Measurements from ENCODE around the gene ACTN3. TPM values are rescaled to one million over a fixed set of nuclear protein-coding genes. Genes with fewer than 3 reads are reported as not detected.
"Not testable (repeated sequence)": the region's sequence is repeated elsewhere in the genome, so short reads cannot be mapped to it uniquely, and the experiment has no call there.

Gene ACTN3
- polyA plus RNA-seq, 1 donor = 0.22 TPM

DNA sequence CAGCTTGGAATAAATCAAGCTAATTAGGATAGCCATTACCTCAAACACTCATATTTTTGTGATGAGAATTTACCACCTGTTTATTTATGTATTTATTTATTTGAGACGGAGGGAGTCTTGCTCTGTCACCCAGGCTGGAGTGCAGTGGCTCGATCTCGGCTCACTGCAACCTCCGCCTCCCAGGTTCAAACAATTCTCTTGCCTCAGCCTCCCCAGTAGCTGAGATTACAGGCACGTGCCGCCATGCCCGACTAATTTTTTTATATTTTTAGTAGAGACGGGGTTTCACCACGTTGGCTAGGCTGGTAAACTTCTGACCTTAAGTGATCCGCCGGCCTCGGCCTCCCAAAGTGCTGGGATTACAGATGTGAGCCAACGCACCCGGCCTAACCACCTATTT, 1.8 kb upstream of the ACTN3 start:
- 50% methylated on average over 1 of the region's 14 CpGs for WGBS (ENCODE audit: insufficient coverage, low lambda C conversion rate)
- Histone ChIP-seq H3K4me1 (ENCODE audit: control insufficient read depth, insufficient read depth, low read length) (peaks cover 28% of the 10 kb centered on the region), H3K4me3 (ENCODE audit: low read length) (peak overlapping the region; percentile 66), H3K36me3 (ENCODE audit: control insufficient read depth, insufficient read depth, low read length) (peaks cover 15% of the 10 kb centered on the region)
- DNase-seq; H3K27ac ChIP-seq (ENCODE audit: low read length); H3K9me3 ChIP-seq (ENCODE audit: control insufficient read depth, low read depth, low read length); H3K27me3 ChIP-seq (ENCODE audit: control insufficient read depth, insufficient read depth, low read length): not testable (repeated sequence)

DNA sequence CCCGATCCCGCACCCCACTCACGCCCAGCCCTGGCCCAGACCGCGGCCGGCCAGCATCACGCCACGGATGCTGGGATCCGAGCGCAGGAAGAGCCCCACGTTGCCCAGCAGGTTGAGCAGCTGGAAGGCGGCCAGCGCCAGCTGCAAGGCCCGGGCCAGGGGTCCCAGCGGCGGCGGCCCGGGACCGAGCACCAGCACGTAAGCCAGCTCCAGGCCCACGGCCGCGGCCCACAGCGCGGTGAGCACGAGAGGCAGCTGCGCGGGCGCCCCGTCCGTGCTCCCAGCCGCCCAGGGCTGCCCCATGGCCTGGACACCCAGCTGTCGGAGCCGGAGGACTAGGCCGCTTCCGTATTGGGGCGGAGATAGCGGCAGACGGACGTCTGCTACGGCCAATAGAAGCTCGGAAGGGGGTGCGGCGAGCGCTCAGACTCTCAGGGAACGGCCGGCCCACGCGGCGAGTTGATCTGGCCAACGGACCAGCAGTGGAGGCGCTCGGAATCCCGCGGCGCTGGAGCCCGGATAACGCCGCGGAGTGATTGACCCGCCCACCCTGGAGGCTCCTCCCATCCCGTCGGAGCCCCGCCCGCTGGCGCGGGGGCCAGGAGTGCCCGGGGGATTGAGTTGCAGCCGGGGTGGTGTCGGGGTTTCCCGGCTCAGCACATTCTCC, 869 bp upstream of the ACTN3 start, which contains the start of gene ZDHHC24:
Gene ZDHHC24 (minus strand): TSS at position 348 of the 667 bp plus-strand sequence. CDS start 45 bp downstream, at position 303.
- WGBS (ENCODE audit: insufficient coverage, low lambda C conversion rate) = no CpG with 5 or more reads among the region's 71 CpGs
- H3K4me1 ChIP-seq (ENCODE audit: control insufficient read depth, insufficient read depth, low read length) = peaks cover 28% of the 10 kb centered on the region
- peak; percentile 93 to 96 for DNase-seq
- H3K36me3 ChIP-seq (ENCODE audit: control insufficient read depth, insufficient read depth, low read length) = peaks cover 13% of the 10 kb centered on the region
- H3K9me3 ChIP-seq (ENCODE audit: control insufficient read depth, low read depth, low read length) = no peaks in the 10 kb centered on the region
- peaks cover 8% of the 10 kb centered on the region for H3K27me3 ChIP-seq (ENCODE audit: control insufficient read depth, insufficient read depth, low read length)
- H3K4me3 ChIP-seq (ENCODE audit: low read length) = peak within 1 kb of the TSS; percentile 66
- no peak within 1 kb of the TSS for H3K27ac ChIP-seq (ENCODE audit: low read length)

DNA sequence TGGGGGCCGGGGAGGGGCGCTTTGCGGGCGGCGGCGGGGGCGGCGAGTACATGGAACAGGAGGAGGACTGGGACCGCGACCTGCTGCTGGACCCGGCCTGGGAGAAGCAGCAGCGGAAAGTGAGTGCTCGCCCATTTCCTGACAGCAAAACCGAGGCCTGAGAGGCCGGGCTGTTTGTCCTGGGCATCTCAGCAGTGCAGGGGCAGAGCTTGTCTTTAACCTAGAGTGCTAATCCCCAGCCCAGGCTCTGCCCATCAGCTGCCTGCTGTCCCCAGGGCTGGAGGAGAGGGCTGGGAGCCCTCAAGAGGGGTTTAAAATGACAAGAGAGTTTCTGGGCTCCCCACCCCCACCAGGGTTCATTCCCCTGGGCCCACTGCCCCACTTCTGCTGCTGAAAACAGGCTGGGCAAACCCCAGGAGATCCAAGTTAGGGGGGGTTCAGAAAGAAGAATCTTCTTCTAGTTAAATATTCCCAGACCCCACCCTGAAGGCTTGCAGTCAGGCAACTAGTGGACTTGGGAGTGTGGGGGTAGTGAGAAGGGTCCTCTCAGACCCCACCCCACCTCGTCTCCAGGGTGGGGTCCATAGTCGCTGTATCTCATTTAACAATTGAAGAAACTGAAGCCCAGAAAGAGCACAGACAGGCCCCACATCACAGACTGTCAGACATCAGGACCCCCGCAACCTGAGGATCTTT, 411 bp downstream of the ACTN3 start:
- no peak for DNase-seq
- Histone ChIP-seq H3K27me3 (ENCODE audit: control insufficient read depth, insufficient read depth, low read length) (peaks cover 8% of the 10 kb centered on the region), H3K36me3 (ENCODE audit: control insufficient read depth, insufficient read depth, low read length) (peaks cover 5% of the 10 kb centered on the region), H3K4me3 (ENCODE audit: low read length) (no peak overlapping the region), H3K4me1 (ENCODE audit: control insufficient read depth, insufficient read depth, low read length) (peaks cover 28% of the 10 kb centered on the region), H3K27ac (ENCODE audit: low read length) (no peak overlapping the region), H3K9me3 (ENCODE audit: control insufficient read depth, low read depth, low read length) (no peaks in the 10 kb centered on the region)
- no CpG with 5 or more reads among the region's 18 CpGs for WGBS (ENCODE audit: insufficient coverage, low lambda C conversion rate)

DNA sequence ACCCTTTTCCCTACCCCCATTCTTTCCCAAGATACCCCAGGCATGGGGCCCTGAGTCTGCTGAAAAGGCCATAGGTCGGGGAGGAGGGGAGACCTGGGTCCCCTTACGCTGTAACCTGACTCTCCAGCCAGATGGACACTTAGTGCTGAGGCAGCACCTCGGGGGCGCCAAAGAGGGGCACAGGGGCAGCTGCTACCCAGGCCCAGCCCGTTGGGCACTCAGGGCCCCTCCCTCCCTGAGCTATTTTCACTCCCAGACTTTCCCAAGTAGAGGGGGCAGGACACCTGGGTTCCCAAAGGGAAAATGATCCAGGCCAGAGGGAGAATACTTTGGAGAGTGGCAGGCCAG, 933 bp downstream of the ACTN3 start:
- no peak overlapping the region for H3K27ac ChIP-seq (ENCODE audit: low read length)
- H3K27me3 ChIP-seq (ENCODE audit: control insufficient read depth, insufficient read depth, low read length) = peaks cover 8% of the 10 kb centered on the region
- peaks cover under 1% of the 10 kb centered on the region for H3K36me3 ChIP-seq (ENCODE audit: control insufficient read depth, insufficient read depth, low read length)
- WGBS (ENCODE audit: insufficient coverage, low lambda C conversion rate) = no CpG with 5 or more reads among the region's 5 CpGs
- peaks cover 28% of the 10 kb centered on the region for H3K4me1 ChIP-seq (ENCODE audit: control insufficient read depth, insufficient read depth, low read length)
- no peak overlapping the region for H3K4me3 ChIP-seq (ENCODE audit: low read length)
- DNase-seq = peak in 1 of 2 donors; percentile 29
- no peaks in the 10 kb centered on the region for H3K9me3 ChIP-seq (ENCODE audit: control insufficient read depth, low read depth, low read length)

DNA sequence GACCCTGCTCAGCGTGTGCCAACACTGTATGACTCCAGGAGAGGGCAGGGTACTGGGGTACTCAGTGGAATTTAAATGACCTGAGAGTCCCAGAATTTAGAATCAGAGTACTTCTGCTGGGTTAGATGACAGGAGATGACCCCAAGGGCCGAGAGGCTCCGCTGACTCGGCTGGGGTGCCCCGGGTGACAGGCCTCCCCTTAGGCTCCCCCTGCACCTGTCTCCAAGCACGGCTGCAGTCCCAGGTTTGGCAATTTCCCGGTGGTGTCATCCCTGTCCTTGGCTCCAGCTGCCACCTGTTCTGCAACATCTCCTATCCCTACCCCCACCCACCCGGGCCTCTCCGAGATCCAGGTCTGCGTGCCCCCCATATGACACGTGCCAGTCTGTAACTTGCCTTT, 1.3 kb downstream of the ACTN3 start:
- Histone ChIP-seq H3K27me3 (ENCODE audit: control insufficient read depth, insufficient read depth, low read length) (peaks cover 8% of the 10 kb centered on the region), H3K4me1 (ENCODE audit: control insufficient read depth, insufficient read depth, low read length) (peaks cover 28% of the 10 kb centered on the region), H3K36me3 (ENCODE audit: control insufficient read depth, insufficient read depth, low read length) (no peaks in the 10 kb centered on the region), H3K27ac (ENCODE audit: low read length) (no peak overlapping the region), H3K4me3 (ENCODE audit: low read length) (no peak overlapping the region), H3K9me3 (ENCODE audit: control insufficient read depth, low read depth, low read length) (no peaks in the 10 kb centered on the region)
- no peak for DNase-seq
- no CpG with 5 or more reads among the region's 11 CpGs for WGBS (ENCODE audit: insufficient coverage, low lambda C conversion rate)

DNA sequence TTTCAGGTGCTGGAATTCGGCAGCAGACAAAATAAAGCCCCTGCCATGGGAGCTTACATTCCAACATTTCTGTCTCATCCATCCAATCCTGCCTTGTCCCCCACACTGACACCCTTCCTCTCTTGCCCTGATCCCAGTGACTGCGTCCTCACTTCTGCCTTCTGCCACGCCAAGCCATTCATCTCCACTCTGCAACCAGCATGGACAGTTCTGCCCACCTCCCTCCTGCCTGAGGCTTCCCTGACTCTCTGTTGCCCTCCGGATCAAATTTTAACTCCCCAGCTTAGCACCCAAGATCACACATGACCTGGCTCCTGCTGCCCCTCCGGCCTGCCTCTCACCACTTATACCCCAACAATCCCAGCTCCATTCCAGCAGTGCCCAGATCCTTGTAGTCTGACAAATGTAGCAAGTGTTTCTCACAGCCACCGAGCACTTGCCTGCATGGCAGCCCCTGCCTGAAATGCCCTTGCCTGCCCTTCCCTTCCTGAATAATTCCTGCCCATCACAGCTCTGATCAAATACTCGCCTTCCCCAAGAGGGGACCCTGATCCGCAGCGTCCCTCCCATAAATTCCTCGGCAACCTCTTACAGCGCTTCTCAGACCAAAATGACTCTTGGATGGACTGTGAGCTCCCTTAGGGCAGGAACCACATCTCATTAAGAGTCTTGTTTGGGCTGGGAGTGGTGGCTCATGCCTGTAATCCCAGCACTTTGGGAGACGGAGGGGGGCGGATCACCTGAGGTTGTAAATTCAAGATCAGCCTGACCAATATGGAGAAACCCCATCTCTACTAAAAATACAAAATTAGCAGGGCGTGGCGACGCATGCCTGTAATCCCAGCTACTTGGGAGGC, 2.3 kb downstream of the ACTN3 start:
- no peak for DNase-seq
- Histone ChIP-seq H3K27ac (ENCODE audit: low read length) (no peak overlapping the region), H3K4me1 (ENCODE audit: control insufficient read depth, insufficient read depth, low read length) (peaks cover 22% of the 10 kb centered on the region), H3K36me3 (ENCODE audit: control insufficient read depth, insufficient read depth, low read length) (no peaks in the 10 kb centered on the region), H3K9me3 (ENCODE audit: control insufficient read depth, low read depth, low read length) (no peaks in the 10 kb centered on the region), H3K27me3 (ENCODE audit: control insufficient read depth, insufficient read depth, low read length) (peaks cover 8% of the 10 kb centered on the region), H3K4me3 (ENCODE audit: low read length) (no peak overlapping the region)
- no CpG with 5 or more reads among the region's 16 CpGs for WGBS (ENCODE audit: insufficient coverage, low lambda C conversion rate)

DNA sequence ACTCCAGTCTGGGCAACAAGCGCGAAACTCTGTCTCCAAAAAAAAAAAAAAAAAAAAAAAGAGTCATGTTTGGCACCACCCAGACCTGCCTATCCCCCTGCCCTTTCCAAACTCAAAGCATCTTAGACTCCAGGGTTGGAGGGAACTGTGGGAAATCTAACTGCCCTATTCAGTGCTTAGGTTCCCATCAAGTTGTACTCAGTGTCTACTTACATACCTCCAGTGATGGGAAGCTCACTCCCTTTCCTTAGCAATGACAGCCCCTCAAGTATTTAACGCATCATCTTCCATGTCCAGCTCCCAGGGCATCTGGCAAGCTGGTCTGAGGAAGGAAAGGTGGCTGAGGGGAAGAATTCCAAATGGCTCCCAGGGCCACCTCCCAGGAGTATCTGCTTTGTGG, 3.0 kb downstream of the ACTN3 start:
- H3K27me3 ChIP-seq (ENCODE audit: control insufficient read depth, insufficient read depth, low read length) = peaks cover 8% of the 10 kb centered on the region
- H3K9me3 ChIP-seq (ENCODE audit: control insufficient read depth, low read depth, low read length) = no peaks in the 10 kb centered on the region
- no peaks in the 10 kb centered on the region for H3K36me3 ChIP-seq (ENCODE audit: control insufficient read depth, insufficient read depth, low read length)
- H3K4me1 ChIP-seq (ENCODE audit: control insufficient read depth, insufficient read depth, low read length) = peaks cover 19% of the 10 kb centered on the region
- no peak overlapping the region for H3K4me3 ChIP-seq (ENCODE audit: low read length)
- no peak for DNase-seq
- H3K27ac ChIP-seq (ENCODE audit: low read length) = no peak overlapping the region
- no CpG with 5 or more reads among the region's 3 CpGs for WGBS (ENCODE audit: insufficient coverage, low lambda C conversion rate)

DNA sequence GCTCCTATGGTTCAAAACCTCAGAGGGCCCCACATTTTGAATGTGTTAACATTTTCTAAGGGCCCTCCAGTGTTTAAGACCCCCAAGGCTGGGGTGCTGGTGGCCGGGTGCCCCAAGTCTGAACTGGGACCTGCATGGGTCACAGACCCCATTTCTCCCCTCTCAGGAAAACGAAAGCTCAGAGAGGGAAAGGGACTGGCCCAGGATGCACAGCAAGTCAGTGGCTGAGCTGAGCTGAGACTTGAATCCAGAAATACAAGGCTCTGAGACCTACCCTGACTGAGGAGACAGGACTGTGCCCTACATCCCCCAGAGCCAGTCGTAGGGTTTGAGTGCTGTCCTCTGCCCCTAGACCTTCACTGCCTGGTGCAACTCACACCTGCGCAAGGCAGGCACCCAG, 4.2 kb downstream of the ACTN3 start:
- no peaks in the 10 kb centered on the region for H3K9me3 ChIP-seq (ENCODE audit: control insufficient read depth, low read depth, low read length)
- H3K4me1 ChIP-seq (ENCODE audit: control insufficient read depth, insufficient read depth, low read length) = peaks cover 14% of the 10 kb centered on the region
- no CpG with 5 or more reads among the region's 4 CpGs for WGBS (ENCODE audit: insufficient coverage, low lambda C conversion rate)
- no peak overlapping the region for H3K27ac ChIP-seq (ENCODE audit: low read length)
- H3K36me3 ChIP-seq (ENCODE audit: control insufficient read depth, insufficient read depth, low read length) = no peaks in the 10 kb centered on the region
- peaks cover 8% of the 10 kb centered on the region for H3K27me3 ChIP-seq (ENCODE audit: control insufficient read depth, insufficient read depth, low read length)
- DNase-seq = no peak
- H3K4me3 ChIP-seq (ENCODE audit: low read length) = no peak overlapping the region

DNA sequence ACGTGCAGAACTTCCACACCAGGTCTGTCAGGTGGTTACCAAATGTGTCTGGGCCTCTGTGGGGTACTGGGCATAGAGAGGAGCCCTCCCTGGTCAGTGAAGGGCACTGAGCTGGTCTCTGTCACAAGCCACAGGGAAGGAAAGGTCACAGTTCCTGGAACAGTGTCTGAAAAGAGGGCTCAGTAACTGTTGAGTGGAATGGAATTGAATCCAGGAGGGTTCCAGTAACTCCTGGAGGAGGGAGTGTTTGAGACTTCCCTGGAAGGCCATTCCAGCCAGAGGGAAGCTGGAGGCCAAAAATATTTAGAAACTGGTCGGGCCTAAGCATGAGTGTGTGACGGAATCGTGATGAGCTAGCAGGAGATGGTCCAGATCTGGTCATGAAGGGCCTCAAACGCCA, 7.9 kb downstream of the ACTN3 start:
- WGBS (ENCODE audit: insufficient coverage, low lambda C conversion rate) = no CpG with 5 or more reads among the region's 5 CpGs
- peaks cover 2% of the 10 kb centered on the region for H3K9me3 ChIP-seq (ENCODE audit: control insufficient read depth, low read depth, low read length)

DNA sequence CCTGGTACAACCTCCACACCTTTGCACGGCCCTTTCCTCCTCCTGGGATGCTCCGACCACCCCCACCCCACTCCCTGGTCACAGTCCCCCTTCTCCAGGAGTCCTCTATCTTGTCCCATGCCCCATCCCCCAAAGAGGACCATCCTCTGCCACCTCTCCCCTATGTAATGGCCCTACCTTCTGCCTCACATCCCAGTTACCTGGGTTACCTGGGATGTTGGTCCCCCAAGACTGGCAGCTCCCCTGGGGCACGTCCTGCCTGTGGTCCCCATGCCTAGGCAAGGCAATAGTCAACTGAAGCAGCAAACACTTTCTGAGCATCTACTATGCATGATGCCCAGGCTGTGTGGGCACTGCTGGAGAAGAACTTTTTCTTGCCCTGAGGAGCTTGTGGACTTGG, 8.7 kb downstream of the ACTN3 start:
- H3K4me1 ChIP-seq (ENCODE audit: control insufficient read depth, insufficient read depth, low read length) = peaks cover 6% of the 10 kb centered on the region

More for the DNA sequence above, 7.9 kb downstream of the ACTN3 start:
- peaks cover 22% of the 10 kb centered on the region for H3K27me3 ChIP-seq (ENCODE audit: control insufficient read depth, insufficient read depth, low read length)
- H3K36me3 ChIP-seq (ENCODE audit: control insufficient read depth, insufficient read depth, low read length) = no peaks in the 10 kb centered on the region
- no peak overlapping the region for H3K4me3 ChIP-seq (ENCODE audit: low read length)
- H3K27ac ChIP-seq (ENCODE audit: low read length) = no peak overlapping the region
- peaks cover 6% of the 10 kb centered on the region for H3K4me1 ChIP-seq (ENCODE audit: control insufficient read depth, insufficient read depth, low read length)
- DNase-seq = no peak

More for the DNA sequence above, 8.7 kb downstream of the ACTN3 start:
- H3K4me3 ChIP-seq (ENCODE audit: low read length) = no peak overlapping the region
- no CpG with 5 or more reads among the region's 3 CpGs for WGBS (ENCODE audit: insufficient coverage, low lambda C conversion rate)
- H3K27me3 ChIP-seq (ENCODE audit: control insufficient read depth, insufficient read depth, low read length) = peaks cover 25% of the 10 kb centered on the region
- no peak for DNase-seq
- H3K36me3 ChIP-seq (ENCODE audit: control insufficient read depth, insufficient read depth, low read length) = no peaks in the 10 kb centered on the region
- H3K9me3 ChIP-seq (ENCODE audit: control insufficient read depth, low read depth, low read length) = peaks cover 2% of the 10 kb centered on the region
- no peak overlapping the region for H3K27ac ChIP-seq (ENCODE audit: low read length)

All from large intestine (tissue), 3 donors.